HT1080 (cell line): ENCODE measurements around the gene SLC25A26. TPM values are rescaled to one million over a fixed set of nuclear protein-coding genes. Genes with fewer than 3 reads are reported as not detected.

Experiments used
- small RNA-seq: library from RNA; depleted of rRNA; stranded (forward); fragments of <200 nt; gene quantifications from one replicate; pipeline ENCODE3, GENCODE V24; 2014
- total RNA-seq: library from RNA; depleted of rRNA; stranded (reverse); fragments of >200 nt; shearing (Covaris generic); gene quantifications from 2 replicates; pipeline ENCODE4 v1.2.3, GENCODE V29; 2014; rRNA removed

SLC25A26 gene
- total RNA-seq, 1 experiment from 2014 or later, result 29.3 TPM

Small RNA genes lying within 50 kb of the gene (small RNA-seq; reads per million reads assigned to genes)
- gene RN7SL482P (not detected), gene RNU6-787P (not detected)

Other genes with a start within 250 kb of the SLC25A26 start
- 12.4 and 15.2 TPM in 2 replicates for gene MAGI1, start 182.1 kb upstream of the SLC25A26 start, total RNA-seq